ENCODE data around the gene HBEGF.
A peak's percentile ranks its signal among the peaks of the same experiment; 100 is the strongest.

Gene HBEGF

GRCh38 chr5:140341591-140341990 lies 4.8 kb downstream of the HBEGF start:
- peaks cover 32% of the 10 kb centered on the region for H3K4me1 ChIP-seq (ENCODE audit: low read length)
- H3K4me2 ChIP-seq (ENCODE audit: low read depth, low read length): peak overlapping the region; percentile 56
- no peak overlapping the region for H2AFZ ChIP-seq (ENCODE audit: low read length)
- peak overlapping the region; percentile 70; the same call in 1 of the 2 replicates for H3K27ac ChIP-seq (ENCODE audit: low read length)
- no peak overlapping the region for H3K4me3 ChIP-seq (ENCODE audit: low read length)
- DNase-seq: no peak
- no peaks in the 10 kb centered on the region for H3K36me3 ChIP-seq (replicated peaks; ENCODE audit: insufficient read depth, low read length)
- H3K9me2 ChIP-seq (replicated peaks; ENCODE audit: insufficient read depth, low read length): no peaks in the 10 kb centered on the region
- peaks cover 14% of the 10 kb centered on the region for H3F3A ChIP-seq (ENCODE audit: insufficient read depth, low read length)
- no peaks in the 10 kb centered on the region for H3K9me3 ChIP-seq (replicated peaks; ENCODE audit: insufficient read depth, low read length)
- no peak overlapping the region for H3K9ac ChIP-seq (ENCODE audit: low read length)
- H3K79me2 ChIP-seq (ENCODE audit: low read length): no peaks in the 10 kb centered on the region; the same call in 1 of the 2 replicates
- H4K20me1 ChIP-seq (ENCODE audit: insufficient read depth, low read length): no peaks in the 10 kb centered on the region
- TF ChIP-seq CTCF (IDR thresholded peaks at IDR 0.05; ENCODE audit: low read length) (no peak), EZH2 (optimal IDR thresholded peaks at IDR 0.05; ENCODE audit: low read depth, low read length) (no peak), EZH2phosphoT487 (IDR thresholded peaks at IDR 0.05; ENCODE audit: low read length) (no peak)
- H3K27me3 ChIP-seq (replicated peaks; ENCODE audit: insufficient read depth, low read length): no peaks in the 10 kb centered on the region

GRCh38 chr5:140340605-140341121 lies 5.7 kb downstream of the HBEGF start:
- Histone ChIP-seq H3K9me2 (replicated peaks; ENCODE audit: insufficient read depth, low read length) (no peaks in the 10 kb centered on the region), H3F3A (ENCODE audit: insufficient read depth, low read length) (peaks cover 14% of the 10 kb centered on the region), H3K9me3 (replicated peaks; ENCODE audit: insufficient read depth, low read length) (no peaks in the 10 kb centered on the region), H2AFZ (ENCODE audit: low read length) (no peak overlapping the region), H3K36me3 (replicated peaks; ENCODE audit: insufficient read depth, low read length) (no peaks in the 10 kb centered on the region), H3K27ac (ENCODE audit: low read length) (peak overlapping the region; percentile 70; the same call in 1 of the 2 replicates), H3K4me2 (ENCODE audit: low read depth, low read length) (peak overlapping the region; percentile 19; the same call in 1 of the 2 replicates), H3K9ac (ENCODE audit: low read length) (no peak overlapping the region), H3K27me3 (replicated peaks; ENCODE audit: insufficient read depth, low read length) (no peaks in the 10 kb centered on the region), H4K20me1 (ENCODE audit: insufficient read depth, low read length) (no peaks in the 10 kb centered on the region), H3K4me1 (ENCODE audit: low read length) (peaks cover 32% of the 10 kb centered on the region), H3K4me3 (ENCODE audit: low read length) (no peak overlapping the region), H3K79me2 (ENCODE audit: low read length) (no peaks in the 10 kb centered on the region; the same call in 1 of the 2 replicates)
- DNase-seq: no peak
- TF ChIP-seq EZH2 (optimal IDR thresholded peaks at IDR 0.05; ENCODE audit: low read depth, low read length) (no peak), CTCF (IDR thresholded peaks at IDR 0.05; ENCODE audit: low read length) (no peak), EZH2phosphoT487 (IDR thresholded peaks at IDR 0.05; ENCODE audit: low read length) (no peak)

DNA sequence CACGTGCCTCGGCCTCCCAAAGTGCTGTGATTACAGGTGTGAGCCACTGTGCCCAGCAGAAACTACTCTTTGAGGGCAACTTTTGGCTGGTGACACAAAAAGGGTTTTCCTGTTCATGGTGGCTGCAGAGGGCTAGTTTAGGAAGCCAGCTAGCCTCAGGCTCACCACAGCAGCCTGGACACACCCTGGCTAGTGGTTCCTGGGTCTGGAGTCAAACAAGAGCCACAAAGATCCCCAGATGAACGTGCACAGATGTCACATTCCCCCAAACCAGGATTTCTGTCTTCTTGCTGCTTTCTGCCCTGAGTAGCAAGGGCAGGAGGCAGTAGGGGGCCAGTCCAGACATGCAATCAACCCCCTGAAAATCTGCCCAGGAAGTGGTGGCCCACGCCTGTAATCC lies 6.8 kb downstream of the HBEGF start:
- peaks cover 32% of the 10 kb centered on the region for H3K4me1 ChIP-seq (ENCODE audit: low read length)
- no peak for TF ChIP-seq EZH2 (optimal IDR thresholded peaks at IDR 0.05; ENCODE audit: low read depth, low read length)
- H3K36me3 ChIP-seq (replicated peaks; ENCODE audit: insufficient read depth, low read length): no peaks in the 10 kb centered on the region
- no peak overlapping the region for H3K4me3 ChIP-seq (ENCODE audit: low read length)
- no peaks in the 10 kb centered on the region for H3K79me2 ChIP-seq (ENCODE audit: low read length)
- no peak overlapping the region for H3K9ac ChIP-seq (ENCODE audit: low read length)
- H4K20me1 ChIP-seq (ENCODE audit: insufficient read depth, low read length): no peaks in the 10 kb centered on the region
- peak; percentile 33 for DNase-seq
- H3K9me3 ChIP-seq (replicated peaks; ENCODE audit: insufficient read depth, low read length): no peaks in the 10 kb centered on the region
- H3K4me2 ChIP-seq (ENCODE audit: low read depth, low read length): no peak overlapping the region
- no peak overlapping the region for H2AFZ ChIP-seq (ENCODE audit: low read length)
- peaks cover 14% of the 10 kb centered on the region for H3F3A ChIP-seq (ENCODE audit: insufficient read depth, low read length)
- H3K27ac ChIP-seq (ENCODE audit: low read length): peak overlapping the region; percentile 24; the same call in 1 of the 2 replicates
- H3K27me3 ChIP-seq (replicated peaks; ENCODE audit: insufficient read depth, low read length): no peaks in the 10 kb centered on the region
- no peaks in the 10 kb centered on the region for H3K9me2 ChIP-seq (replicated peaks; ENCODE audit: insufficient read depth, low read length)

DNA sequence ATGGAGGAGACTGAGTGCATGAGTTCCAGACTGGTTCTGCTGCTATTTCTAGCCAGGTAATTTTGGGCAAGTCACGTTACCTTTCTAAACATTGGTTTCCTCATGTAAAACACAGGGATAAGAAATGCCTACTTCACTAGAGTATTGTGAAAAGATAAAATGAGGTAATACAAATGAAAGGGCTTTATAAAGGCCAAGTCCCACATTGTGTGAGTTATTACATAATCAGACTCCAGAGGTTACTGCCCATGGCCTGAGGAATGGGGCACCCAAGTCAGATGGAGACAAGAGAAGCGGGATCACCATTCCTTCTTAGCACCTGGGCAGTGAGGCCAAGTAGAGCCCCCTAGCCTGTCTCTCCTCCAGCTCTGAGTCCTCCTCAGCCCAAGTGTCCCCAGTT lies 7.5 kb downstream of the HBEGF start:
- no peaks in the 10 kb centered on the region for H4K20me1 ChIP-seq (ENCODE audit: insufficient read depth, low read length)
- no peaks in the 10 kb centered on the region for H3K79me2 ChIP-seq (ENCODE audit: low read length)
- peaks cover 14% of the 10 kb centered on the region for H3F3A ChIP-seq (ENCODE audit: insufficient read depth, low read length)
- H3K4me3 ChIP-seq (ENCODE audit: low read length): no peak overlapping the region
- H3K9me2 ChIP-seq (replicated peaks; ENCODE audit: insufficient read depth, low read length): no peaks in the 10 kb centered on the region
- H3K36me3 ChIP-seq (replicated peaks; ENCODE audit: insufficient read depth, low read length): no peaks in the 10 kb centered on the region
- H3K27ac ChIP-seq (ENCODE audit: low read length): no peak overlapping the region
- DNase-seq: no peak
- no peaks in the 10 kb centered on the region for H3K27me3 ChIP-seq (replicated peaks; ENCODE audit: insufficient read depth, low read length)
- H3K9me3 ChIP-seq (replicated peaks; ENCODE audit: insufficient read depth, low read length): no peaks in the 10 kb centered on the region
- peaks cover 32% of the 10 kb centered on the region for H3K4me1 ChIP-seq (ENCODE audit: low read length)
- H3K4me2 ChIP-seq (ENCODE audit: low read depth, low read length): no peak overlapping the region
- H3K9ac ChIP-seq (ENCODE audit: low read length): no peak overlapping the region
- TF ChIP-seq CTCF (IDR thresholded peaks at IDR 0.05; ENCODE audit: low read length): no peak
- TF ChIP-seq EZH2phosphoT487 (IDR thresholded peaks at IDR 0.05; ENCODE audit: low read length): no peak
- TF ChIP-seq EZH2 (optimal IDR thresholded peaks at IDR 0.05; ENCODE audit: low read depth, low read length): no peak
- no peak overlapping the region for H2AFZ ChIP-seq (ENCODE audit: low read length)

Data from MM.1S (cell line).